Liver (tissue), 3 donors: Measurements from ENCODE around the gene MAGEC3.

Source experiments
- CTCF ChIP-seq: fragments of 150-350 bp; IDR thresholded peaks from 2 replicates; pipeline ENCODE4 v1.5.1; 2017; ENCODE audit warnings: improper control_type of control experiment, low read depth, low read length; ENCODE audit not compliant: missing input control
- EGR1 ChIP-seq, 2 donors: IDR thresholded peaks; 2 replicates each; pipeline ENCODE4 v1.6.1; 2016 to 2018; ENCODE audit warnings: antibody characterized with exemption in 2 of 2, low read depth in 2 of 2
- GABPA ChIP-seq, 2 donors: IDR thresholded peaks in 1 of 2; conservative IDR thresholded peaks in 1 of 2; 2 replicates each; pipeline ENCODE4 v1.6.1; 2016; ENCODE audit warnings: antibody characterized with exemption in 2 of 2, mild to moderate bottlenecking in 1 of 2, moderate library complexity in 1 of 2
- JUND ChIP-seq, 2 donors: IDR thresholded peaks; 2 replicates each; pipeline ENCODE4 v1.6.1; 2016; ENCODE audit warnings: antibody characterized with exemption in 2 of 2
- RAD21 ChIP-seq, 2 donors: IDR thresholded peaks; 2 replicates each; pipeline ENCODE4 v1.6.1; 2016; ENCODE audit warnings: antibody characterized with exemption in 2 of 2, mild to moderate bottlenecking in 2 of 2
- RXRA ChIP-seq, 2 donors: IDR thresholded peaks; 2 replicates each; pipeline ENCODE4 v1.6.1; 2017 to 2018; ENCODE audit warnings: antibody characterized with exemption in 2 of 2, mild to moderate bottlenecking in 1 of 2
- TAF1 ChIP-seq: conservative IDR thresholded peaks from 2 replicates; pipeline ENCODE4 v1.6.1; 2016; ENCODE audit warnings: antibody characterized with exemption, mild to moderate bottlenecking
- YY1 ChIP-seq: IDR thresholded peaks from 2 replicates; pipeline ENCODE4 v1.6.1; 2016; ENCODE audit warnings: antibody characterized with exemption, mild to moderate bottlenecking
- TF ChIP-seq, protein P1 (sequence below): IDR thresholded peaks from 2 replicates; pipeline ENCODE4 v1.6.1; 2016; ENCODE audit warnings: antibody characterized with exemption
- TF ChIP-seq, protein P2 (sequence below): IDR thresholded peaks from 2 replicates; pipeline ENCODE4 v1.6.1; 2016; ENCODE audit warnings: antibody characterized with exemption
- TF ChIP-seq, protein P3 (sequence below): IDR thresholded peaks from 2 replicates; pipeline ENCODE4 v1.6.1; 2016; ENCODE audit warnings: antibody characterized with exemption, mild to moderate bottlenecking
- donor health status: healthy.
- donor health status: healthy.

DNA sequence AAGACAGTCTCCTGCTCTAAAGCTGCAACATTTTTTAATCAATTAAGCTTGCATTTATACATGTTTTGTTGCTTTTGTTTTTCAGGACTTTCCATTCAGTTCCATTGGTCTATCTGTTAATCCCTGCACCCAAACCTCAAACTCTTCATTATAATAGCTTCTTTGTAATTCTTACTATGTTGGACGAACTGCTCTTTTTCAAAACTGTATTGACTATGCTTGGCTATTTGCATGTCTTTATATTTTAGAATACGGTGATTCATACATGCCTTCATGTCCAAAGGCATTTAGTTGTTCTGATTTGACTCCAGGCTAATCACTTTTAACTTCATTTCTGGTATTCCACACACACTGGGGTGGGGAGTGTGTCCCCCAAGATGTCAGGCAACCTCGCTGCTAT is 79.7 kb downstream of the MAGEC3 start:
- no peak for TF ChIP-seq RXRA (IDR thresholded peaks at IDR 0.05)
- TF ChIP-seq, protein P1, sequence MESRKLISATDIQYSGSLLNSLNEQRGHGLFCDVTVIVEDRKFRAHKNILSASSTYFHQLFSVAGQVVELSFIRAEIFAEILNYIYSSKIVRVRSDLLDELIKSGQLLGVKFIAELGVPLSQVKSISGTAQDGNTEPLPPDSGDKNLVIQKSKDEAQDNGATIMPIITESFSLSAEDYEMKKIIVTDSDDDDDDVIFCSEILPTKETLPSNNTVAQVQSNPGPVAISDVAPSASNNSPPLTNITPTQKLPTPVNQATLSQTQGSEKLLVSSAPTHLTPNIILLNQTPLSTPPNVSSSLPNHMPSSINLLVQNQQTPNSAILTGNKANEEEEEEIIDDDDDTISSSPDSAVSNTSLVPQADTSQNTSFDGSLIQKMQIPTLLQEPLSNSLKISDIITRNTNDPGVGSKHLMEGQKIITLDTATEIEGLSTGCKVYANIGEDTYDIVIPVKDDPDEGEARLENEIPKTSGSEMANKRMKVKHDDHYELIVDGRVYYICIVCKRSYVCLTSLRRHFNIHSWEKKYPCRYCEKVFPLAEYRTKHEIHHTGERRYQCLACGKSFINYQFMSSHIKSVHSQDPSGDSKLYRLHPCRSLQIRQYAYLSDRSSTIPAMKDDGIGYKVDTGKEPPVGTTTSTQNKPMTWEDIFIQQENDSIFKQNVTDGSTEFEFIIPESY = no peak
- no peak for TF ChIP-seq GABPA (IDR thresholded peaks at IDR 0.05 in 1 of 2, conservative IDR thresholded peaks at IDR 0.05 in 1 of 2)
- TF ChIP-seq CTCF = no peak
- TF ChIP-seq EGR1 (IDR thresholded peaks at IDR 0.05; ENCODE audit: low read depth in 2 of 2) = no peak
- TF ChIP-seq RAD21 (IDR thresholded peaks at IDR 0.05) = no peak
- TF ChIP-seq, protein P2, sequence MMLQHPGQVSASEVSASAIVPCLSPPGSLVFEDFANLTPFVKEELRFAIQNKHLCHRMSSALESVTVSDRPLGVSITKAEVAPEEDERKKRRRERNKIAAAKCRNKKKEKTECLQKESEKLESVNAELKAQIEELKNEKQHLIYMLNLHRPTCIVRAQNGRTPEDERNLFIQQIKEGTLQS = no peak
- TF ChIP-seq, protein P3, sequence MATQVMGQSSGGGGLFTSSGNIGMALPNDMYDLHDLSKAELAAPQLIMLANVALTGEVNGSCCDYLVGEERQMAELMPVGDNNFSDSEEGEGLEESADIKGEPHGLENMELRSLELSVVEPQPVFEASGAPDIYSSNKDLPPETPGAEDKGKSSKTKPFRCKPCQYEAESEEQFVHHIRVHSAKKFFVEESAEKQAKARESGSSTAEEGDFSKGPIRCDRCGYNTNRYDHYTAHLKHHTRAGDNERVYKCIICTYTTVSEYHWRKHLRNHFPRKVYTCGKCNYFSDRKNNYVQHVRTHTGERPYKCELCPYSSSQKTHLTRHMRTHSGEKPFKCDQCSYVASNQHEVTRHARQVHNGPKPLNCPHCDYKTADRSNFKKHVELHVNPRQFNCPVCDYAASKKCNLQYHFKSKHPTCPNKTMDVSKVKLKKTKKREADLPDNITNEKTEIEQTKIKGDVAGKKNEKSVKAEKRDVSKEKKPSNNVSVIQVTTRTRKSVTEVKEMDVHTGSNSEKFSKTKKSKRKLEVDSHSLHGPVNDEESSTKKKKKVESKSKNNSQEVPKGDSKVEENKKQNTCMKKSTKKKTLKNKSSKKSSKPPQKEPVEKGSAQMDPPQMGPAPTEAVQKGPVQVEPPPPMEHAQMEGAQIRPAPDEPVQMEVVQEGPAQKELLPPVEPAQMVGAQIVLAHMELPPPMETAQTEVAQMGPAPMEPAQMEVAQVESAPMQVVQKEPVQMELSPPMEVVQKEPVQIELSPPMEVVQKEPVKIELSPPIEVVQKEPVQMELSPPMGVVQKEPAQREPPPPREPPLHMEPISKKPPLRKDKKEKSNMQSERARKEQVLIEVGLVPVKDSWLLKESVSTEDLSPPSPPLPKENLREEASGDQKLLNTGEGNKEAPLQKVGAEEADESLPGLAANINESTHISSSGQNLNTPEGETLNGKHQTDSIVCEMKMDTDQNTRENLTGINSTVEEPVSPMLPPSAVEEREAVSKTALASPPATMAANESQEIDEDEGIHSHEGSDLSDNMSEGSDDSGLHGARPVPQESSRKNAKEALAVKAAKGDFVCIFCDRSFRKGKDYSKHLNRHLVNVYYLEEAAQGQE = no peak
- no peak for TF ChIP-seq JUND (IDR thresholded peaks at IDR 0.05)
- no peak for TF ChIP-seq YY1
- TF ChIP-seq TAF1 = no peak
